GM13976 (cell line): Measurements from ENCODE around the gene CDC25C.
A peak's percentile ranks its signal among the peaks of the same experiment; 100 is the strongest.

Source experiments
- DNase-seq: peaks from one replicate; pipeline ENCODE4 v3.0.0; 2012; ENCODE audit warnings: low spot score
- in situ Hi-C: fragments of 300-500 bp; cut with MboI; formaldehyde crosslinking; loops from one replicate; pipeline ENCODE4 v1.12.0; 2022; ENCODE audit warnings: low sequenced_read_pairs, mixed read lengths, inconsistent platforms; ENCODE audit not compliant: unreplicated experiment
- TF ChIP-seq, protein P1 (sequence below): IDR thresholded peaks from 2 replicates; pipeline ENCODE4 v1.5.1; 2012; ENCODE audit warnings: borderline replicate concordance, mild to moderate bottlenecking; ENCODE audit not compliant: insufficient read depth; ENCODE audit errors: extremely low read depth, missing control alignments, control extremely low read depth

CDC25C gene

DNA sequence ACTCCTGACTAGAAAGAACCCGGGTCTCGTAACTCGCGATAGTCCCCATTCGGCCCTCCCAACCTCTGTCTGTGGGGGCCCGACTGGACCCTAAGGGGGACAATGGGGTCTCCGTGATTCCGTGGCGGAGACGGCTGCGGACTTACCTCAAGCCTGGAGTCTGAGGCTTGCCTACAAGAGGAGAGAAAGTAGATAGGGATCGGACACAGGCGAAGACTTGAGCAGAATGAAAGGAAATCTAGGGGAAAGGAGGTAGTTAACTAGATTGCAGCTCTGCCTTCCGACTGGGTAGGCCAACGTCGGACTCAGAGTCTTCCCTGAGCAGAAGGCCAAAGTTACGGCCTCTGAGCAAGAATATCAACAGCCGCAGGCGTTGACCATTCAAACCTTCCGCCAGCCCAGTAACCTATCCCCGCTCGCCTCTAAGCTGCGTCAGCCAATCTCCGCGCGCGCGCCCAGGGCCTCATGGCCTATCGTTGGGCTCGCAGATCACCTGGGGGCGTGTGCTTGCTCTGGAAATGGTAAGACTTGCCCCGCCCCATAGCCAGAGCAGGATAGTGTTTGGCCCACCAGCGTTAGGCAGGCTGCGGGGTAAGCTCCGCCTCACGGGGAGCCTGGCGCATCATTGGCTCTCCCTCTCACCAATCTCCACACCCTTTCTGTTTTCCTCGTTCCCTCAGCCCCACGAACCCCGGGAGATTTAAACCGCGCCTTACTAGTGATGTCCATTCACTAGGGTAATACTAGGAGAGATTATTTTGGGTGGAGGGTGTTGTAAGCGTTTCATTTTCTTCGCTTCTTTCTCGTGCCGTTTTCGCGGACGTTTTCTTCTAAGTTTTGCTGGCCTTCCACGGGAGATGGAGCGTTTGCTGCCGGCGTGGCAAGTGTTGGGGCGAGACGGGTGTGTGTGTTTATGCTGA lies at the start of gene CDC25C:
Gene CDC25C, minus strand, starts transcription at position 356 of the 920 bp plus-strand sequence. CDS start 624 bp downstream, outside the sequence.
- DNase-seq: peak; percentile 97
- TF ChIP-seq, protein P1, sequence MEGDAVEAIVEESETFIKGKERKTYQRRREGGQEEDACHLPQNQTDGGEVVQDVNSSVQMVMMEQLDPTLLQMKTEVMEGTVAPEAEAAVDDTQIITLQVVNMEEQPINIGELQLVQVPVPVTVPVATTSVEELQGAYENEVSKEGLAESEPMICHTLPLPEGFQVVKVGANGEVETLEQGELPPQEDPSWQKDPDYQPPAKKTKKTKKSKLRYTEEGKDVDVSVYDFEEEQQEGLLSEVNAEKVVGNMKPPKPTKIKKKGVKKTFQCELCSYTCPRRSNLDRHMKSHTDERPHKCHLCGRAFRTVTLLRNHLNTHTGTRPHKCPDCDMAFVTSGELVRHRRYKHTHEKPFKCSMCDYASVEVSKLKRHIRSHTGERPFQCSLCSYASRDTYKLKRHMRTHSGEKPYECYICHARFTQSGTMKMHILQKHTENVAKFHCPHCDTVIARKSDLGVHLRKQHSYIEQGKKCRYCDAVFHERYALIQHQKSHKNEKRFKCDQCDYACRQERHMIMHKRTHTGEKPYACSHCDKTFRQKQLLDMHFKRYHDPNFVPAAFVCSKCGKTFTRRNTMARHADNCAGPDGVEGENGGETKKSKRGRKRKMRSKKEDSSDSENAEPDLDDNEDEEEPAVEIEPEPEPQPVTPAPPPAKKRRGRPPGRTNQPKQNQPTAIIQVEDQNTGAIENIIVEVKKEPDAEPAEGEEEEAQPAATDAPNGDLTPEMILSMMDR: no peak
- in situ Hi-C loops: no loop called here

DNA sequence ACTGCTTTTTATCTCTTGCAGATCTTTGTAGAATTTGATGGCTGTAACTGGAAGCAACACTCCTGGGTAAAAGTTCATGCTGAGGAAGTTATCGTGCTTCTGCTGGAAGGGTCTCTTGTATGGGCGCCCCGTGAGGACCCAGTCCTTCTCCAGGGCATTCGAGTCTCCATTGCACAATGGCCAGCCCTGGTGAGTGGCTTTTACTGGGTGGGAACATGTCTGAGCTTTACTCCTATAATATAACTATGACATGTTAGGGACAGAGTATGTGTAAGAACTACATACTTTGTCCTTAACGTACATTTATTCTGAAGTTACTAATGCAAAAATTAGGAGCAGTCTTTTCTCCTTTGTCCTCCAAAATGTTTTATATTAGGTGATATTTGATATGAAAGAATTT lies 41.0 kb upstream of the CDC25C start:
- DNase-seq: no peak
- in situ Hi-C loops: no loop called here
- TF ChIP-seq, protein P1: no peak

DNA sequence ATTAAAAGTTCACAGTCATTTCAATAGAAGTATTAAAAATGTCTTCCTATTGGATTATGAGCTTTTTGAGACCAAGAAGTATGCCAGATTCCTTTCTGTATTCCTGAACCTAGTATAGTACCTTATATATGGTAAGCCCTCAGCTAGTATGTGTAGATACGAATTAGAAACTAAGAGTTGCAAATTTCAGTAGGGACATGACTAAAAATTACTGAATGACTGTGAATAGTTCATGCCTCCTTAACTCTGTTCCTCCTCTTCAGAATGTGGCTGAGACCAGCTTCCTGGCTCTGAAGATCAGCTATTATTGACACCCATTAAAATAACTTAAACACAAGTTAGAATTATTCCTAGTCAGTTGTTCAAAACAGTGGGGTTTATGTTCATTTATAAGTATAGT lies 40.6 kb upstream of the CDC25C start:
- DNase-seq: peak; percentile 45
- TF ChIP-seq, protein P1: no peak
- in situ Hi-C loops: no loop called here

DNA sequence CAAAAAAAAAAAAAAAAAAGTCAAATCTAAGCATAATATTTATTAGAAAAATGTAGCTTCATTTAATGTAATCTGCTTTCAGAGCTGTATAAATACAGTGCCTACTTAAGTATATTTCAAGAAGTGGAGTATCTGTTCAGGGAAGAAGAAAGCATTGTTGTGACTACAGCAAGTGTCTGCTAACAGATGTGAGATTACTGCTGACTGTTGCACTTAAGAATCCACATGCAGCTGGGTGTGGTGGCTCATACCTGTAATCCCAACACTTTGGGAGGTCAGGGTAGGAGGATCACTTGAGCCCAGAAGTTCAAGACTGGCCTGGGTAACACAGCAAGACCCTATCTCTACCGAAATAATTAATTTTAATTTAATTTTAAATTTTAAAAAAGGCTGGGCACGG lies 39.9 kb upstream of the CDC25C start:
- TF ChIP-seq, protein P1: no peak
- no peak for DNase-seq
- in situ Hi-C loops: no loop called here

DNA sequence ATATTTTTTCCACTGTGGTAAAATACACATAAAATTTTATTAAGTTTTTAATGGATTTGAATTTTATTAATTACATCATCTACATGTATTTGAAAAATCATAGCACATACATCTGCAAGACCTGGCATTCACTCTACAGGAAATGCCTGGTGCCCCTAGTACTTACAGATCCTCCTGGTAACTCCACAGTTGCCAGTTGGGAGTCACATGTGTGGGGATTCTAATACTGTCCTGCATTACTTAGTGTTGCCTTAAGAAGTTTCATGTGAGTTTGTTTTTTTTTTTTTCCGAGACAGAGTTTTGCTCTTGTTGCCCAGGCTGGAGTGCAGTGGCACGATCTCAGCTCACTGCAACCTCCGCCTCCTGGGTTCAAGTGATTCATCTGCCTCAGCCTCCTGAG lies 38.9 kb upstream of the CDC25C start:
- DNase-seq: no peak
- TF ChIP-seq, protein P1: no peak
- in situ Hi-C loops: no loop called here

DNA sequence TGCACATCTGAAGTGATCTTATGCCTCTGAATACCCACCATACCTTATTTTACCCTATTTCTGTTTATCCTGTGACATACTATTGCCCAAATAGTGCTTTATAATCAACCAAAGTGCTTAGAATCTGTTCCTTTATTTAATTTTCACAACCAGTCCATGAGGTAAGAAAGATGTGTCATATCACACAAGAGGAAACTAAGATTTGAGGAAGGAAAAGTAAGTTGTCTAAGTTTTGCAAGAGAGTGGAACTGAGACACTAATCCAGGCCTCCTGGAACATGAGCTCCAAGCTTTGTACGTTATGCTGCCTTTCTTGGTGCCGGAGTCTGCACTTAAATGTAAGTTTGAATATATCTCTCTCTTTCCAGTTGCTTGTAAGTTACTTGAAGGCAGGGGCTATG lies 38.1 kb upstream of the CDC25C start:
- in situ Hi-C loops: no loop called here
- TF ChIP-seq, protein P1: no peak
- DNase-seq: no peak

DNA sequence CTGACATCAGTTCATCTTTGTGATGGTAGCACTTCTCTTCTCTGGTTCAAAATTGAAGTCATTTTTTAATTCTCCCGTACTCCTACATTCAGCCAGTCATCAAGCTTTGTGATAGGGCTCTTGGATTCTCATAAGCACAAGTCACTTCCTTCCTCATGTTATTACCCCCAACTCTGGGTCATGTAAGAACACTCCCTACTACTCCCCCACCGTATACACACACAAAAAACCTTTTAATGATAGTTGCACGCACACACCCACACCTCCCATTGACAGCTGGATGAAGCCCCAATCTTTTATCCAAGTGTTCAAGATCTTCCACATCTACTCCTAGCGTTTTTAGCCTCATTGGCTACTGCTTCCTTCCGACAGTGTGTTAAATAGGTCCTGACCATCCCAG lies 37.7 kb upstream of the CDC25C start:
- no peak for DNase-seq
- TF ChIP-seq, protein P1: no peak
- in situ Hi-C loops: no loop called here
